H9 (cell line): ENCODE results near the gene NOS1AP. TPM values are rescaled to one million over a fixed set of nuclear protein-coding genes. Genes with fewer than 3 reads are reported as not detected.
A peak's percentile ranks its signal among the peaks of the same experiment; 100 is the strongest.

Source experiments
- DNase-seq: peaks from one replicate; pipeline ENCODE4 v3.0.0-alpha.2; 2017
- H2AFZ ChIP-seq: one replicate; pipeline ENCODE4 v1.6.1; 2013; ENCODE audit warnings: mild to moderate bottlenecking, low read length, control low read depth, moderate library complexity
- H2AK5ac ChIP-seq: 2 replicates; pipeline ENCODE4 v1.6.1; 2013; ENCODE audit warnings: low read length, control low read depth, mixed read lengths; ENCODE audit not compliant: insufficient read length
- H2BK120ac ChIP-seq: one replicate; pipeline ENCODE4 v1.6.1; 2013; ENCODE audit warnings: low read depth, mild to moderate bottlenecking, low read length, control low read depth, inconsistent platforms; ENCODE audit not compliant: poor library complexity, severe bottlenecking
- H2BK12ac ChIP-seq: 2 replicates; pipeline ENCODE4 v1.6.1; 2013; ENCODE audit warnings: low read length, control low read depth, mixed read lengths, low read depth; ENCODE audit not compliant: insufficient read length
- H2BK15ac ChIP-seq: 2 replicates; pipeline ENCODE4 v1.6.1; 2013; ENCODE audit warnings: low read depth, low read length, control low read depth
- H2BK20ac ChIP-seq: one replicate; pipeline ENCODE4 v1.6.1; 2013; ENCODE audit warnings: low read depth, mild to moderate bottlenecking, low read length, control low read depth, inconsistent platforms; ENCODE audit not compliant: poor library complexity, severe bottlenecking
- H2BK5ac ChIP-seq: 2 replicates; pipeline ENCODE4 v1.6.1; 2013; ENCODE audit warnings: low read length, control low read depth, mixed read lengths; ENCODE audit not compliant: insufficient read length
- H3K14ac ChIP-seq: 2 replicates; pipeline ENCODE4 v1.6.1; 2013; ENCODE audit warnings: low read length, control low read depth; ENCODE audit not compliant: insufficient read depth
- H3K18ac ChIP-seq: 2 replicates; pipeline ENCODE4 v1.6.1; 2013; ENCODE audit warnings: low read depth, mild to moderate bottlenecking, mixed read lengths, low read length, control low read depth; ENCODE audit not compliant: insufficient read length
- H3K23ac ChIP-seq: 2 replicates; pipeline ENCODE4 v1.6.1; 2013; ENCODE audit warnings: low read length, control low read depth, mixed read lengths, low read depth; ENCODE audit not compliant: insufficient read length
- H3K23me2 ChIP-seq: 2 replicates; pipeline ENCODE4 v1.6.1; 2013; ENCODE audit warnings: low read depth, mild to moderate bottlenecking, mixed read lengths, low read length, control low read depth; ENCODE audit not compliant: insufficient read length, poor library complexity, severe bottlenecking
- H3K27ac ChIP-seq: 2 replicates; pipeline ENCODE4 v1.5.1; 2013; ENCODE audit warnings: low read length, control low read depth, mixed read lengths, low read depth; ENCODE audit not compliant: insufficient read length
- H3K27me3 ChIP-seq: 2 replicates; pipeline ENCODE4 v1.6.1; 2013; ENCODE audit warnings: low read length, control low read depth, inconsistent platforms; ENCODE audit not compliant: insufficient read depth
- H3K4ac ChIP-seq: 2 replicates; pipeline ENCODE4 v1.6.1; 2013; ENCODE audit warnings: low read depth, mild to moderate bottlenecking, control low read depth, inconsistent platforms, low read length, moderate library complexity
- H3K4me1 ChIP-seq: 2 replicates; pipeline ENCODE4 v1.6.1; 2013; ENCODE audit warnings: low read length, control low read depth, inconsistent platforms; ENCODE audit not compliant: insufficient read depth
- H3K4me2 ChIP-seq: 2 replicates; pipeline ENCODE4 v1.6.1; 2013; ENCODE audit warnings: low read length, control low read depth, mixed read lengths; ENCODE audit not compliant: insufficient read length, insufficient read depth
- H3K56ac ChIP-seq: 2 replicates; pipeline ENCODE4 v1.6.1; 2013; ENCODE audit warnings: low read depth, mild to moderate bottlenecking, mixed read lengths, low read length, control low read depth; ENCODE audit not compliant: insufficient read length
- H3K79me1 ChIP-seq: 2 replicates; pipeline ENCODE4 v1.6.1; 2013; ENCODE audit warnings: low read depth, mild to moderate bottlenecking, moderate library complexity, low read length, control low read depth, inconsistent platforms; ENCODE audit not compliant: insufficient read depth, poor library complexity, severe bottlenecking
- H3K79me2 ChIP-seq: 2 replicates; pipeline ENCODE4 v1.6.1; 2013; ENCODE audit warnings: low read length, control low read depth, inconsistent platforms; ENCODE audit not compliant: insufficient read depth
- H3K9ac ChIP-seq: 2 replicates; pipeline ENCODE4 v1.6.1; 2013; ENCODE audit warnings: low read length, control low read depth, mixed read lengths; ENCODE audit not compliant: insufficient read length; ENCODE audit errors: extremely low read depth
- H3K9me3 ChIP-seq: one replicate; pipeline ENCODE4 v1.6.1; 2013; ENCODE audit warnings: low read depth, low read length, inconsistent platforms; ENCODE audit not compliant: control insufficient read depth
- H3T11ph ChIP-seq: one replicate; pipeline ENCODE4 v1.6.1; 2013; ENCODE audit warnings: mild to moderate bottlenecking, low read length, control low read depth, inconsistent platforms
- H4K20me1 ChIP-seq: one replicate; pipeline ENCODE4 v1.6.1; 2013; ENCODE audit not compliant: control insufficient read depth, insufficient read length, insufficient read depth
- H4K5ac ChIP-seq: 2 replicates; pipeline ENCODE4 v1.6.1; 2013; ENCODE audit warnings: low read depth, mild to moderate bottlenecking, mixed read lengths, low read length, control low read depth; ENCODE audit not compliant: insufficient read length
- H4K8ac ChIP-seq: replicated peaks from 2 replicates; pipeline ENCODE4 v1.6.1; 2013; ENCODE audit warnings: low read length, control low read depth, mixed read lengths, low read depth; ENCODE audit not compliant: insufficient read length
- H4K91ac ChIP-seq: 2 replicates; pipeline ENCODE4 v1.6.1; 2013; ENCODE audit warnings: low read depth, mild to moderate bottlenecking, moderate library complexity, mixed read lengths, low read length, control low read depth; ENCODE audit not compliant: insufficient read length
- H3K27ac Mint-ChIP-seq, 3 experiments: 2 replicates in 2 of 3; 3 replicates in 1 of 3; pipeline ENCODE4 v1.8.0; 2020 to 2021; ENCODE audit warnings: mixed read lengths in 3 of 3, mild to moderate bottlenecking in 1 of 3, moderate library complexity in 1 of 3
- H3K27me3 Mint-ChIP-seq: 2 replicates; pipeline ENCODE4 v1.8.0; 2021; ENCODE audit warnings: low read depth, mild to moderate bottlenecking, moderate library complexity, mixed read lengths
- H3K36me3 Mint-ChIP-seq, 3 experiments: 2 replicates in 2 of 3; 3 replicates in 1 of 3; pipeline ENCODE4 v1.8.0; 2020 to 2021; ENCODE audit warnings: low read depth in 3 of 3, mixed read lengths in 3 of 3; ENCODE audit not compliant: insufficient read depth in 1 of 3
- H3K4me1 Mint-ChIP-seq, 2 experiments: 2 replicates each; pipeline ENCODE4 v1.8.0; 2020; ENCODE audit warnings: mixed read lengths in 2 of 2
- H3K4me3 Mint-ChIP-seq, 2 experiments: 2 replicates in 1 of 2; 3 replicates in 1 of 2; pipeline ENCODE4 v1.8.0; 2020 to 2021; ENCODE audit warnings: mild to moderate bottlenecking in 2 of 2, mixed read lengths in 2 of 2, moderate library complexity in 1 of 2
- H3K9me3 Mint-ChIP-seq, 2 experiments: 2 replicates in 1 of 2; 3 replicates in 1 of 2; pipeline ENCODE4 v1.8.0; 2020; ENCODE audit warnings: mild to moderate bottlenecking in 2 of 2, mixed read lengths in 2 of 2, moderate library complexity in 1 of 2
- WGBS: extraction: QIAGEN DNeasy Blood & Tissue Kit; methylation state at CpG from one replicate; pipeline ENCODE4 v1.1.7; 2013; ENCODE audit warnings: missing lambda C conversion rate, low lambda C conversion rate, mixed read lengths; ENCODE audit not compliant: insufficient read length; ENCODE audit errors: extremely low coverage; 5-methylcytosine and 5-hydroxymethylcytosine counted together
- total RNA-seq: library from RNA; stranded (reverse); gene quantifications from 2 replicates; pipeline ENCODE4 v1.2.1, GENCODE V29; 2021
- TF ChIP-seq, protein P1 (sequence below): fragments of 200-600 bp; sonication (generic); conservative IDR thresholded peaks from 3 replicates; pipeline ENCODE4 v1.8.0; 2021; ENCODE audit warnings: antibody characterized with exemption, mild to moderate bottlenecking

Gene NOS1AP
- total RNA-seq, 1 experiment from 2014 or later = 8.4 TPM

DNA sequence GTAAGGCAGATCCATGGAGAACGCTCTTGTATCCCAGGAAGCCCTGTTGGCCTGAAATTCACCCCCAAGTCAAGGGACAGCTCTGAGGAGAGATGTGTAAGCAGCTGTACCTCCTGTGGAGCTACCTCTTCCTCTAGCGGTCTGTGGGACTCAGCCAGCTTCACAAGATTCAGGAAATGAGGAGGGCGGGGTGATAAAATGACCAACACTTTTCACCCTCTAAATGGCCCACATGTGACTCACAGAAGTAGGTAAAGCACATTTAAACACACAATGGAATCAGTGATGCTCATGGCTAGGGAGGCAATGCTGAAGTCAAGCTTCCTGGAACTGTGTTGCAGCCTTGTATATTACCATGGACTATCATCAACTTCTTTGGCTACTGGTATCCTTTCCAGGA lies 342.5 kb downstream of the NOS1AP start, which contains the start of gene SH2D1B:
Gene SH2D1B (minus strand): TSS at position 135 of the 400 bp plus-strand sequence. CDS start 120 bp downstream, at position 15.
- H3K4me1 ChIP-seq = no peaks in the 10 kb centered on the region
- no peak within 1 kb of the TSS for H2BK12ac ChIP-seq
- Mint-ChIP-seq H3K36me3 (peaks cover 0 to 7% (median 7%) of the 10 kb centered on the region in 3 experiments; a peak in 3 of 7 replicates), H3K27me3 (peaks cover 2% of the 10 kb centered on the region; the same call in 1 of the 2 replicates), H3K27ac (no peak within 1 kb of the TSS), H3K4me3 (no peak within 1 kb of the TSS), H3K9me3 (peaks cover 11 to 12% of the 10 kb centered on the region in 2 experiments; a peak in 4 of 5 replicates), H3K4me1 (peaks cover 3 to 4% of the 10 kb centered on the region in 2 experiments; a peak in 2 of 4 replicates)
- no CpG with 5 or more reads among the region's 3 CpGs for WGBS
- no peaks in the 10 kb centered on the region for H3K9me3 ChIP-seq
- no peak within 1 kb of the TSS for H3K4ac ChIP-seq
- H2AFZ ChIP-seq = no peak within 1 kb of the TSS
- H3K9ac ChIP-seq = no peak within 1 kb of the TSS
- TF ChIP-seq, protein P1, sequence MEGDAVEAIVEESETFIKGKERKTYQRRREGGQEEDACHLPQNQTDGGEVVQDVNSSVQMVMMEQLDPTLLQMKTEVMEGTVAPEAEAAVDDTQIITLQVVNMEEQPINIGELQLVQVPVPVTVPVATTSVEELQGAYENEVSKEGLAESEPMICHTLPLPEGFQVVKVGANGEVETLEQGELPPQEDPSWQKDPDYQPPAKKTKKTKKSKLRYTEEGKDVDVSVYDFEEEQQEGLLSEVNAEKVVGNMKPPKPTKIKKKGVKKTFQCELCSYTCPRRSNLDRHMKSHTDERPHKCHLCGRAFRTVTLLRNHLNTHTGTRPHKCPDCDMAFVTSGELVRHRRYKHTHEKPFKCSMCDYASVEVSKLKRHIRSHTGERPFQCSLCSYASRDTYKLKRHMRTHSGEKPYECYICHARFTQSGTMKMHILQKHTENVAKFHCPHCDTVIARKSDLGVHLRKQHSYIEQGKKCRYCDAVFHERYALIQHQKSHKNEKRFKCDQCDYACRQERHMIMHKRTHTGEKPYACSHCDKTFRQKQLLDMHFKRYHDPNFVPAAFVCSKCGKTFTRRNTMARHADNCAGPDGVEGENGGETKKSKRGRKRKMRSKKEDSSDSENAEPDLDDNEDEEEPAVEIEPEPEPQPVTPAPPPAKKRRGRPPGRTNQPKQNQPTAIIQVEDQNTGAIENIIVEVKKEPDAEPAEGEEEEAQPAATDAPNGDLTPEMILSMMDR = no peak
- no peak within 1 kb of the TSS for H3K56ac ChIP-seq
- no peaks in the 10 kb centered on the region for H3K23me2 ChIP-seq
- no peaks in the 10 kb centered on the region for H3K27me3 ChIP-seq
- H2BK5ac ChIP-seq = no peak within 1 kb of the TSS
- no peak within 1 kb of the TSS for H4K5ac ChIP-seq
- no peak within 1 kb of the TSS for H3K23ac ChIP-seq
- H2AK5ac ChIP-seq = no peak within 1 kb of the TSS
- no peaks in the 10 kb centered on the region for H3K79me1 ChIP-seq
- H2BK15ac ChIP-seq = no peak within 1 kb of the TSS
- H4K20me1 ChIP-seq = no peaks in the 10 kb centered on the region
- no peak within 1 kb of the TSS for H3T11ph ChIP-seq
- no peak within 1 kb of the TSS for H3K18ac ChIP-seq
- no peaks in the 10 kb centered on the region for H3K79me2 ChIP-seq
- DNase-seq = no peak
- no peak within 1 kb of the TSS for H3K4me2 ChIP-seq
- H2BK20ac ChIP-seq = no peak within 1 kb of the TSS
- H4K91ac ChIP-seq = no peak within 1 kb of the TSS
- no peak within 1 kb of the TSS for H3K14ac ChIP-seq
- peak within 1 kb of the TSS; percentile 19 for H4K8ac ChIP-seq
- H2BK120ac ChIP-seq = no peak within 1 kb of the TSS
- H3K27ac ChIP-seq = no peak within 1 kb of the TSS
